ENCODE data around the gene RNU6-8. TPM values are rescaled to one million over a fixed set of nuclear protein-coding genes. Genes with fewer than 3 reads are reported as not detected.

RNU6-8 gene
- total RNA-seq, 8 experiments from 2014 or later, result not detected

GRCh38 chr14:32226056-32226455, 23.0 kb upstream of the RNU6-8 start:
- in situ Hi-C loops (cut with MboI; ENCODE audit: low pct_unique_long_range_greater_than_20kb in 2 of 9, low sequenced_read_pairs in 9 of 9, unreplicated experiment in 9 of 9), result loop anchor here in 1 of 9 experiments (25.0 kb wide), 1 partner anchor 714 kb away; no protein-coding TSS in a partner anchor
- Histone ChIP-seq H3K27ac (no peak overlapping the region), H3K4me1 (replicated peaks in 1 of 2) (peaks cover 9 to 11% of the 10 kb centered on the region in 2 donors), H3K4me3 (no peak overlapping the region)
- no peak for ATAC-seq (replicated peaks in 6 of 8)
- 0 to 100% (median 76%) methylated on average over 1 of the region's 1 CpG; no CpG with 5 or more reads in 6 of the 10 experiments for WGBS, 10 experiments

- peak in 1 of 8 experiments; percentile 10 for ATAC-seq (replicated peaks in 6 of 8)
- Histone ChIP-seq H3K4me1 (replicated peaks in 1 of 2) (peaks cover 9 to 11% of the 10 kb centered on the region in 2 donors), H3K27ac (peak overlapping the region in 1 of 2 donors; percentile 39), H3K4me3 (no peak overlapping the region)
- in situ Hi-C loops (cut with MboI; ENCODE audit: low pct_unique_long_range_greater_than_20kb in 2 of 9, low sequenced_read_pairs in 9 of 9, unreplicated experiment in 9 of 9), result loop anchor here in 1 of 9 experiments (25.0 kb wide), 1 partner anchor 713 kb away; no protein-coding TSS in a partner anchor
- 0 to 100% (median 20%) methylated on average over 1 of the region's 1 CpG; no CpG with 5 or more reads in 7 of the 10 experiments for WGBS, 10 experiments
Measured at GRCh38 chr14:32225378-32225920, 22.4 kb upstream of the RNU6-8 start.

- WGBS, 10 experiments, result 9 to 86% (median 50%) methylated on average over 1 to 6 of the region's 6 CpGs; no CpG with 5 or more reads in 2 of the 10 experiments
- H3K27ac ChIP-seq, result peak overlapping the region in 1 of 2 donors; percentile 39
- in situ Hi-C loops (cut with MboI; ENCODE audit: low pct_unique_long_range_greater_than_20kb in 2 of 9, low sequenced_read_pairs in 9 of 9, unreplicated experiment in 9 of 9), result loop anchor here in 1 of 9 experiments (25.0 kb wide), 1 partner anchor 713 kb away; no protein-coding TSS in a partner anchor
- ATAC-seq (replicated peaks in 6 of 8), result peak; percentile 99 to 100 (median 100)
- H3K4me3 ChIP-seq, result no peak overlapping the region
- H3K4me1 ChIP-seq (replicated peaks in 1 of 2), result peaks cover 9 to 11% of the 10 kb centered on the region in 2 donors
Measured at GRCh38 chr14:32224737-32225377, 21.8 kb upstream of the RNU6-8 start.

GRCh38 chr14:32217301-32217700, 14.2 kb upstream of the RNU6-8 start:
- peak in 4 of 8 experiments; percentile 12 to 40 (median 27) for ATAC-seq (replicated peaks in 6 of 8)
- in situ Hi-C loops (cut with MboI; ENCODE audit: low pct_unique_long_range_greater_than_20kb in 2 of 9, low sequenced_read_pairs in 9 of 9, unreplicated experiment in 9 of 9), result no loop called here
- Histone ChIP-seq H3K27ac (no peak overlapping the region), H3K4me1 (replicated peaks in 1 of 2) (no peaks in the 10 kb centered on the region), H3K4me3 (no peak overlapping the region)
- WGBS, 10 experiments, result 40 to 100% (median 70%) methylated on average over 1 to 4 of the region's 5 CpGs; no CpG with 5 or more reads in 3 of the 10 experiments

GRCh38 chr14:32212833-32213232, 9.8 kb upstream of the RNU6-8 start:
- ATAC-seq (replicated peaks in 6 of 8), result no peak
- no peak overlapping the region for H3K27ac ChIP-seq
- no peak overlapping the region for H3K4me3 ChIP-seq
- in situ Hi-C loops (cut with MboI; ENCODE audit: low pct_unique_long_range_greater_than_20kb in 2 of 9, low sequenced_read_pairs in 9 of 9, unreplicated experiment in 9 of 9), result no loop called here
- H3K4me1 ChIP-seq (replicated peaks in 1 of 2), result no peaks in the 10 kb centered on the region

- WGBS, 10 experiments, result 0 to 100% (median 96%) methylated on average over 1 to 2 of the region's 3 CpGs; no CpG with 5 or more reads in 4 of the 10 experiments
- H3K4me3 ChIP-seq, result no peak overlapping the region
- no peak overlapping the region for H3K27ac ChIP-seq
- H3K4me1 ChIP-seq (replicated peaks in 1 of 2), result no peaks in the 10 kb centered on the region
- no peak for ATAC-seq (replicated peaks in 6 of 8)
- in situ Hi-C loops (cut with MboI; ENCODE audit: low pct_unique_long_range_greater_than_20kb in 2 of 9, low sequenced_read_pairs in 9 of 9, unreplicated experiment in 9 of 9), result no loop called here
Measured at GRCh38 chr14:32211068-32211404, 8.0 kb upstream of the RNU6-8 start.

- Histone ChIP-seq H3K4me3 (no peak overlapping the region), H3K4me1 (replicated peaks in 1 of 2) (no peaks in the 10 kb centered on the region), H3K27ac (no peak overlapping the region)
- ATAC-seq (replicated peaks in 6 of 8), result no peak
- in situ Hi-C loops (cut with MboI; ENCODE audit: low pct_unique_long_range_greater_than_20kb in 2 of 9, low sequenced_read_pairs in 9 of 9, unreplicated experiment in 9 of 9), result no loop called here
Measured at GRCh38 chr14:32209471-32209870, 6.4 kb upstream of the RNU6-8 start.

- H3K4me1 ChIP-seq (replicated peaks in 1 of 2), result no peaks in the 10 kb centered on the region
- 0 to 100% (median 59%) methylated on average over 1 to 3 of the region's 3 CpGs; no CpG with 5 or more reads in 3 of the 10 experiments for WGBS, 10 experiments
- in situ Hi-C loops (cut with MboI; ENCODE audit: low pct_unique_long_range_greater_than_20kb in 2 of 9, low sequenced_read_pairs in 9 of 9, unreplicated experiment in 9 of 9), result no loop called here
- H3K4me3 ChIP-seq, result no peak overlapping the region
- H3K27ac ChIP-seq, result no peak overlapping the region
- ATAC-seq (replicated peaks in 6 of 8), result peak in 1 of 8 experiments; percentile 57
Measured at GRCh38 chr14:32208490-32208889, 5.4 kb upstream of the RNU6-8 start.

- WGBS, 10 experiments, result 17 to 77% (median 48%) methylated on average over 1 to 2 of the region's 2 CpGs; no CpG with 5 or more reads in 3 of the 10 experiments
- Histone ChIP-seq H3K4me3 (no peak overlapping the region), H3K27ac (no peak overlapping the region), H3K4me1 (replicated peaks in 1 of 2) (no peaks in the 10 kb centered on the region)
- no peak for ATAC-seq (replicated peaks in 6 of 8)
- in situ Hi-C loops (cut with MboI; ENCODE audit: low pct_unique_long_range_greater_than_20kb in 2 of 9, low sequenced_read_pairs in 9 of 9, unreplicated experiment in 9 of 9), result no loop called here
Measured at GRCh38 chr14:32206552-32206951, 3.5 kb upstream of the RNU6-8 start.

- no peaks in the 10 kb centered on the region for H3K4me1 ChIP-seq (replicated peaks in 1 of 2)
- in situ Hi-C loops (cut with MboI; ENCODE audit: low pct_unique_long_range_greater_than_20kb in 2 of 9, low sequenced_read_pairs in 9 of 9, unreplicated experiment in 9 of 9), result no loop called here
- H3K27ac ChIP-seq, result no peak overlapping the region
Measured at GRCh38 chr14:32205984-32206383, 2.9 kb upstream of the RNU6-8 start.

GRCh38 chr14:32205554-32205953, 2.5 kb upstream of the RNU6-8 start:
- ATAC-seq (replicated peaks in 6 of 8), result no peak
- WGBS, 10 experiments, result 75 to 100% (median 96%) methylated on average over 1 to 3 of the region's 3 CpGs; no CpG with 5 or more reads in 1 of the 10 experiments
- in situ Hi-C loops (cut with MboI; ENCODE audit: low pct_unique_long_range_greater_than_20kb in 2 of 9, low sequenced_read_pairs in 9 of 9, unreplicated experiment in 9 of 9), result no loop called here
- Histone ChIP-seq H3K4me1 (replicated peaks in 1 of 2) (no peaks in the 10 kb centered on the region), H3K27ac (no peak overlapping the region), H3K4me3 (no peak overlapping the region)

More at GRCh38 chr14:32205984-32206383, 2.9 kb upstream of the RNU6-8 start:
- no peak for ATAC-seq (replicated peaks in 6 of 8)
- WGBS, 10 experiments, result 53 to 88% (median 80%) methylated on average over 2 to 4 of the region's 4 CpGs; no CpG with 5 or more reads in 5 of the 10 experiments
- H3K4me3 ChIP-seq, result no peak overlapping the region

- in situ Hi-C loops (cut with MboI; ENCODE audit: low pct_unique_long_range_greater_than_20kb in 2 of 9, low sequenced_read_pairs in 9 of 9, unreplicated experiment in 9 of 9), result no loop called here
- no peak overlapping the region for H3K27ac ChIP-seq
- H3K4me1 ChIP-seq (replicated peaks in 1 of 2), result no peaks in the 10 kb centered on the region
- ATAC-seq (replicated peaks in 6 of 8), result peak in 1 of 8 experiments; percentile 2
- peak overlapping the region; percentile 55 to 81 (median 59) for H3K4me3 ChIP-seq
- 0 to 23% (median 8%) methylated on average over 1 to 14 of the region's 14 CpGs for WGBS, 10 experiments
Measured at GRCh38 chr14:32203928-32204357, 874 bp upstream of the RNU6-8 start.

- Histone ChIP-seq H3K27ac (peak overlapping the region; percentile 98), H3K4me1 (replicated peaks in 1 of 2) (no peaks in the 10 kb centered on the region), H3K4me3 (peak overlapping the region; percentile 55 to 81 (median 59))
- WGBS, 10 experiments, result 0 to 40% (median 2%) methylated on average over 1 to 8 of the region's 8 CpGs
- ATAC-seq (replicated peaks in 6 of 8), result no peak
- in situ Hi-C loops (cut with MboI; ENCODE audit: low pct_unique_long_range_greater_than_20kb in 2 of 9, low sequenced_read_pairs in 9 of 9, unreplicated experiment in 9 of 9), result no loop called here
Measured at GRCh38 chr14:32202491-32202997, 525 bp downstream of the RNU6-8 start.
